Activated CD4-positive, alpha-beta T cell treated with anti-CD3 and anti-CD28 coated beads, Interleukin-2, amount 10 ng/mL, durations not matched to agents 7 days and 5 days (primary cell): ENCODE results near the gene C10orf105. TPM values are rescaled to one million over a fixed set of nuclear protein-coding genes. Genes with fewer than 3 reads are reported as not detected.

Experiments used
- CTCF ChIA-PET: fragments of 350-600 bp; sonication (Branson Sonifier 250); formaldehyde crosslinking; loops from one replicate; lab custom pipeline; 2021; ENCODE audit warnings: antibody characterized with exemption; lab: Charles Lee
- POLR2A ChIA-PET: fragments of 350-600 bp; sonication (Branson Sonifier 250); formaldehyde crosslinking; loops from one replicate; lab custom pipeline; 2021; ENCODE audit warnings: antibody characterized with exemption; lab: Charles Lee
- DNase-seq: peaks from one replicate; pipeline ENCODE4 v3.0.0-alpha.2; 2020
- H3K27ac Mint-ChIP-seq: one replicate; pipeline ENCODE4 v1.8.0; 2021; ENCODE audit warnings: mild to moderate bottlenecking, moderate library complexity, mixed read lengths
- H3K27me3 Mint-ChIP-seq: one replicate; pipeline ENCODE4 v1.8.0; 2021; ENCODE audit warnings: mixed read lengths
- H3K36me3 Mint-ChIP-seq: one replicate; pipeline ENCODE4 v1.8.0; 2021; ENCODE audit warnings: low read depth, mixed read lengths
- H3K4me1 Mint-ChIP-seq: one replicate; pipeline ENCODE4 v1.8.0; 2021; ENCODE audit warnings: mixed read lengths
- H3K4me3 Mint-ChIP-seq: one replicate; pipeline ENCODE4 v1.8.0; 2021; ENCODE audit warnings: mild to moderate bottlenecking, moderate library complexity, mixed read lengths
- H3K9me3 Mint-ChIP-seq: one replicate; pipeline ENCODE4 v1.8.0; 2021; ENCODE audit warnings: mixed read lengths
- total RNA-seq, 2 experiments: library from RNA; stranded (reverse); gene quantifications; one replicate each; pipeline ENCODE4 v1.2.3, GENCODE V29; 2021

Gene C10orf105
- total RNA-seq, 2 experiments from 2014 or later: 0.52 to 0.71 TPM

DNA sequence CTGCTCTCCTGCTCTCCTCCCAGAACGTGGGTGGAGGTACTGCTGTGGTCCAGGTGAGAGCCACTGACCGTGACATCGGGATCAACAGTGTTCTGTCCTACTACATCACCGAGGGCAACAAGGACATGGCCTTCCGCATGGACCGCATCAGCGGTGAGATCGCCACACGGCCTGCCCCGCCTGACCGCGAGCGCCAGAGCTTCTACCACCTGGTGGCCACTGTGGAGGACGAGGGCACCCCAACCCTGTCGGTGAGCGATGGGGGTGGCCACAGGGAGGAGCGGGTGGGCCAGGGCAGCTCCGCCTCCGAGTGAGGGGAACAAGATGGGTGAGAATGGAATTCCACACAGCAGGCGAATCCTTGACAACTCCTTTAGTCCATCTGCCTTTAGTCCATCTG lies 22.1 kb upstream of the C10orf105 start:
- POLR2A ChIA-PET: no interaction called here
- H3K4me1 Mint-ChIP-seq: peaks cover 97% of the 10 kb centered on the region
- H3K4me3 Mint-ChIP-seq: peak overlapping the region; percentile 37
- DNase-seq: no peak
- no peaks in the 10 kb centered on the region for H3K9me3 Mint-ChIP-seq
- peak overlapping the region; percentile 87 for H3K27ac Mint-ChIP-seq
- CTCF ChIA-PET: interaction anchor here (0.5 to 4.6 kb wide), 8 partner anchors 9 to 373 kb away, joined by 3 to 39 read pairs (median 7); partner anchors contain the start of gene VSIR
- H3K27me3 Mint-ChIP-seq: no peaks in the 10 kb centered on the region
- H3K36me3 Mint-ChIP-seq: peaks cover 25% of the 10 kb centered on the region

DNA sequence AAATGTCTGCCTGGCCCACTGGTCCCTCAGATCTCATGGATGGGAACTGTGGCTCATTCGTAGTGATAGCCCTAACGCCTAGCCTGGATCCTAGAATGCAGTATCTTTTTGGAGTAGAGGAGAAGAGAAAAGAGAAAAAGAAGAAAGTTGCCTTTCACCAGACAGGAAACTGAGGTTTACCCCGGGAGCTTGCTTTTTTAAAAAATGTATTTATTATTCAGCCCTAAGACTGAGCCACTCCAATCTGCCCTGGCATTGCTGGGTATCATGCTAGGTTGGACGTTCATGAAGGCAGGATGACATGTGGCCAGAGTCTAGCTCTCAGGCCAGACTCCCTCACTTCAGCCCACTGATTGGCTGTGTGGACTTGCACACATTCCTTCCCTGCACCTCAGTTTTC lies 21.5 kb upstream of the C10orf105 start:
- DNase-seq: no peak
- Mint-ChIP-seq H3K9me3 (no peaks in the 10 kb centered on the region), H3K4me3 (peak overlapping the region; percentile 37), H3K27me3 (no peaks in the 10 kb centered on the region), H3K27ac (peak overlapping the region; percentile 87), H3K36me3 (peaks cover 25% of the 10 kb centered on the region), H3K4me1 (peaks cover 97% of the 10 kb centered on the region)
- ChIA-PET POLR2A (interaction anchor here (0.8 kb wide), 1 partner anchor 16 kb away, joined by 3 read pairs; no protein-coding TSS in a partner anchor), CTCF (interaction anchor here (0.9 to 4.6 kb wide), 8 partner anchors 8 to 33 kb away, joined by 3 to 39 read pairs (median 8); partner anchors contain the start of gene VSIR)

DNA sequence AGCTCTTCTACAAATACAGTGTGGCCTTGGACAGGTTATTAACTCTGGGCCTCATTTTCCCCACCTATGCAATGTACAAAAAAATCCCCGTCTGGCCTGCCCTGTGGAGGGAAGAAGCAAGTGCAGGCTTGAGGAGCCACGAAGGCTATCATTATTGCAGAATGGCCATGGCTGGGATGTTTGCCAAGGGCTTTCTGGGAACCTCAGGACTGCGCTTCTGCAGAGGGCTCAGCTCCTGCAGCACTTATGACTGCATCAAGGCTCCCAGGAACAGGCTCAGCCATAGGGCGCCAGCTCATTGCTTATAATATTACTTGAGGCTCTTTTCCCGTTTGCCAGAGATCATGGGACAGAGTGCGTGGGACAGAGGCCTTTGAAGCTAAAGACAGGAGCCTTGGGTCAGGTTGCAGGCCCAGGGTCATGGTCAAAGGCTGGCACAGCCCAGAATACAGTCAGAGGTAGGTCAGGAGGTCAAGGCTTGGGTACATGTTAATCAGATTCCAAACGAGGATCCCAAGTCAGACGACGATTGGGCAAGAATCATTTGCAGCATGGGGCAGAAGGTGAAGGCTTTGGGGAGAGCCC lies 20.6 kb upstream of the C10orf105 start:
- ChIA-PET POLR2A (no interaction called here), CTCF (interaction anchor here (0.6 to 4.6 kb wide), 9 partner anchors 9 to 218 kb away, joined by 3 to 39 read pairs (median 4); partner anchors contain the start of gene VSIR)
- peaks cover 19% of the 10 kb centered on the region for H3K36me3 Mint-ChIP-seq
- H3K27ac Mint-ChIP-seq: peak overlapping the region; percentile 71
- no peak overlapping the region for H3K4me3 Mint-ChIP-seq
- H3K27me3 Mint-ChIP-seq: no peaks in the 10 kb centered on the region
- H3K4me1 Mint-ChIP-seq: peaks cover 97% of the 10 kb centered on the region
- H3K9me3 Mint-ChIP-seq: no peaks in the 10 kb centered on the region
- no peak for DNase-seq

DNA sequence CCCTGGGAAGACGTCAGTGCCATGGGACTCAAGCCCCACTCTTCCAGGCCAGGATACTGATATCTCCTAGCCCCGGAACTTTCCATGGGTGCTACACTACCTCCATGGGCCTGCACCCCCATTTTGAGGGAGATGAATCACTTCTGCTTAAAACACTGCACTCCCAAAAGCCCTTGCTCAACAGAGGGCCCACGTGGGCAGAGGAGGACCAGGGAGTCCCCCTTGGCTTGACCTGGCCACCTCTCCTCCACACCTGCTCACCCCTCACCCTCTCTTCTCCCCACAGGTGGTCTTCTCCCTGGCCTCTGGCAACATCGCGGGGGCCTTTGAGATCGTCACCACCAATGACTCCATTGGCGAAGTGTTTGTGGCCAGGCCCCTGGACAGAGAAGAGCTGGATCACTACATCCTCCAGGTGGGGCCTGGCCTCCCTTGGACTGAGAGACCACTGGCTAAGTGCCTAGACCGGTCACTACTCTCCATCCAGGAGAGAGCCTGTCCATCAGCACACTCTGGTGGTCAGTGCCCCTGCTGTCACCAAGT lies 19.9 kb upstream of the C10orf105 start:
- H3K36me3 Mint-ChIP-seq: peaks cover 13% of the 10 kb centered on the region
- no peaks in the 10 kb centered on the region for H3K27me3 Mint-ChIP-seq
- H3K4me3 Mint-ChIP-seq: no peak overlapping the region
- no peaks in the 10 kb centered on the region for H3K9me3 Mint-ChIP-seq
- H3K27ac Mint-ChIP-seq: peak overlapping the region; percentile 71
- CTCF ChIA-PET: interaction anchor here (0.6 to 5.0 kb wide), 7 partner anchors 9 to 218 kb away, joined by 3 to 22 read pairs (median 7); partner anchors contain the start of gene VSIR
- POLR2A ChIA-PET: no interaction called here
- DNase-seq: no peak
- H3K4me1 Mint-ChIP-seq: peaks cover 97% of the 10 kb centered on the region

DNA sequence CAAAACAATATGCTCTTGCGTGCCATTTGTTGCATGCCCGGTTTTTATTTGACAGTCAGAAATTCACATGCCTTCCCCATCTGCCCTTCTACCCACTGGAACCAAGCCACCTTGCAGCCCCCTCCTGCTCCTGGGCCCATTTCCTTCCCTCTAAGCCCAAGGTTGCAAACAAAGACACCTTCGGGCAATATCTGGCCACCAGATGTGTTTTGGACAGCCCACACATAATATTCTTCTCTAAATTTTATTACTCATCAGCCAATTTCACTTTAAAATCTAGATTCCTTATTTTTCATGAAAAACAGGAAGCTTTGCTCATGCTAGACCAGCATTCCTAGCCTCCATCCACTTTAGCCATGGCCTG lies 18.2 kb upstream of the C10orf105 start:
- DNase-seq: no peak
- Mint-ChIP-seq H3K27me3 (no peaks in the 10 kb centered on the region), H3K36me3 (peaks cover 15% of the 10 kb centered on the region), H3K27ac (peak overlapping the region; percentile 89), H3K4me1 (peaks cover 97% of the 10 kb centered on the region), H3K4me3 (no peak overlapping the region), H3K9me3 (peaks cover 3% of the 10 kb centered on the region)
- CTCF ChIA-PET: interaction anchor here (0.9 to 5.0 kb wide), 6 partner anchors 8 to 35 kb away, joined by 3 to 27 read pairs (median 12); partner anchors contain the start of genes C10orf105 and VSIR
- POLR2A ChIA-PET: interaction anchor here (1.7 kb wide), 1 partner anchor 20 kb away, joined by 6 read pairs; no protein-coding TSS in a partner anchor

DNA sequence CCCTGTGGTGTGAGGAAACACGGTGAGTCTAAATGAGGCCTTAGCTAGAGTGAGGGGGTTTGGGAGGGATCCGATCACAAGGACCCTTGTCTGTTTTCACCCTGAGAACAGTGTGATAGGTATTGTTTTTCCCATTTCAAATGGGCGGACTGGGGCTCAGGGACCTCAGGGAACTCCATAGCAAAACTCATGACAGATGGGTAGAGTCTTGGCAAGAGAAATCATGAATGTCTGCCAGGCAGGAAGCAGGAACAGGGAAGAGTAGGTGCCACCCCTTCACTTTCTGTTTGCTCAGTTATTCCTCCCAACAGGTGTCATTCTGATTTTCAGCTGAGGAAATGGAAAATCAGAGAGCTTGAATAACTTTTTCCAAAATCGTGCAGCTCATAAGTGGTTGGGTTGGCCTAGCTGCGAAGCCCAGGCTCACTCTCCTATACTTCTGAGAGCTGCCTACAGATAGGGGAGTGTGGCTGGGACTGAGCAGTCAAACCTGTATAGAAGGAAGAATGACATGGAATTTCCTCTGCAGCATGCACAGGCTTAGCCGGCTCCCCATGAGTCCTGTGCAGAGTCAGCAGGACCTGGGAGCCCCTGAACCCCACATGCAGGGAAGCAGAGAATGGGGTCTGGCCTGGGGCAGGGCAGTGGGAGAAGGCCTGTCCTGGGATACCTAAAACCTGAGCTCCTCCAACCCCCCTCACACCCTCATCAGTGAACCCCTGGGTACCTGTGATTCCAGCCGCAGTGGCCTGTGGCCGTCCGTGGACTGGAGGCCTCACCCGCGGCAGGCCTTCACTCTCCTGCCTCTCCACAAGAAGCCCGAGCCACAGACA lies 17.6 kb upstream of the C10orf105 start:
- POLR2A ChIA-PET: interaction anchor here (1.7 kb wide), 1 partner anchor 20 kb away, joined by 6 read pairs; no protein-coding TSS in a partner anchor
- Mint-ChIP-seq H3K9me3 (peaks cover 3% of the 10 kb centered on the region), H3K4me3 (no peak overlapping the region), H3K4me1 (peaks cover 97% of the 10 kb centered on the region), H3K27ac (peak overlapping the region; percentile 89), H3K36me3 (peaks cover 12% of the 10 kb centered on the region), H3K27me3 (no peaks in the 10 kb centered on the region)
- CTCF ChIA-PET: interaction anchor here (0.9 to 5.0 kb wide), 7 partner anchors 8 to 41 kb away, joined by 3 to 27 read pairs (median 5); partner anchors contain the start of genes C10orf105 and VSIR
- no peak for DNase-seq

DNA sequence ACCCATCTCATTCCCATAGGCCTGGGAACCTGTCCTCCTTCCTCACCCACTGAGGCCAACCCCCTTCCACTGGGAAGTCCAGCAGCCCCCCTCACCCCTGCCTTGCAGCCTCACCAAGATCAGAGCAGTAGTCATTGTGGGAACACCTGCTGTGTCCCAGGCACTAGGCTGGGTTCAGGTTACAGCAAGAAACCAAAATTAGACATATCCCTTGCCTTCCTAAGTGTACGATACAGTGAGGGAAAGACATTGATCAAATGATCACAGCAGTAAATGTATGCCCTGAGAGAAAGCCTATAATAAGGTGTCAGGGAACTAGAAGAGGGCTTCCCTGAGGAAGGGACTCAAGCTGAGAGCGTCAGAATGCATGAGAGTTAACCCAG lies 17.0 kb upstream of the C10orf105 start:
- POLR2A ChIA-PET: interaction anchor here (1.1 to 1.7 kb wide), 2 partner anchors 21 to 33 kb away, joined by 3 to 6 read pairs; no protein-coding TSS in a partner anchor
- Mint-ChIP-seq H3K36me3 (peaks cover 12% of the 10 kb centered on the region), H3K9me3 (peaks cover 3% of the 10 kb centered on the region), H3K4me3 (peak overlapping the region; percentile 48), H3K4me1 (peaks cover 97% of the 10 kb centered on the region), H3K27me3 (no peaks in the 10 kb centered on the region), H3K27ac (peak overlapping the region; percentile 89)
- CTCF ChIA-PET: interaction anchor here (1.0 to 5.0 kb wide), 9 partner anchors 9 to 40 kb away, joined by 3 to 27 read pairs (median 4); partner anchors contain the start of genes C10orf105 and VSIR
- DNase-seq: no peak

DNA sequence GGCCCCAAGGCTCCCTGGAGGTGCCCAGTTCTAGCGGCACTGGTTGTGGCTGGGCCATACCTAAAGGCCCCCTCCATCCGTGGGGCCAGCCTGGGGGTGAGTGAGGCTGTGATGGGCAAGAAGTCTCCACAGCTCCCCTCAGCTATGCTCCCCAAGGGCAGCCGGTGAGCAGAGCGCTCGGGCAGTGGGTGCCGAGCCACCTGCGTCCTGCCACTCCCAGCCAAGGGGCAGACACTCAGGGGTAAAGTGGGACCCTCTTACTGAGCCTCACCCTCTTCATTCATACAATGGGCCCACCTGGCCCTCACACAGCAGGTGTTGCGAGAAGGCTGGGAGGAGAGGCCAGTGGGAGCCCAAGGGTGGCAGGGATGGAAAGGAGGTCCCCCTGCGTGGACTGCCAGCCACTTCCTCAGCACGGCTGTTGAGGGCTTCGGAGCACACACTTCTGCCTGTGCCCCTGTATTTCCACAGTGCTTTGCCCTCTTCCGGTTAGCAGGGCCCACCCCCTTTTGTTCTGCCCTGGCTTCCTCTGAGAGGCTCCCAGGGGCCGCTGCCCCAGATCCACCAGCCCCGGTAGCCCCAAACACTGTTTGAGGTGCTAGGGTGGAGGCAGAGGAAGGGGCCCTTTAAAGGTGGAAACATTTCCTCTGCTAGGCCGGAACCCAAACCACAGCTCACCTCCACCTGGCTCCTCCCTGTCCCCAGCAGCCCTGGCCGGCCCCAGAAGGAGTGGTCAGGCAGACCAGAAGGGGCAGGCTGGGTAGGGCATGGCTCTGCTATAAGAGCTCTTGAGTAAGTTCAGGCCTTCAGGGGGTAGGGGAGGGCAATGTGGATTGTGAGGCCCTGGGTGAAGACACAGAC lies 16.4 kb upstream of the C10orf105 start:
- POLR2A ChIA-PET: interaction anchor here (0.7 to 1.7 kb wide), 3 partner anchors 10 to 33 kb away, joined by 3 to 6 read pairs (median 3); no protein-coding TSS in a partner anchor

DNA sequence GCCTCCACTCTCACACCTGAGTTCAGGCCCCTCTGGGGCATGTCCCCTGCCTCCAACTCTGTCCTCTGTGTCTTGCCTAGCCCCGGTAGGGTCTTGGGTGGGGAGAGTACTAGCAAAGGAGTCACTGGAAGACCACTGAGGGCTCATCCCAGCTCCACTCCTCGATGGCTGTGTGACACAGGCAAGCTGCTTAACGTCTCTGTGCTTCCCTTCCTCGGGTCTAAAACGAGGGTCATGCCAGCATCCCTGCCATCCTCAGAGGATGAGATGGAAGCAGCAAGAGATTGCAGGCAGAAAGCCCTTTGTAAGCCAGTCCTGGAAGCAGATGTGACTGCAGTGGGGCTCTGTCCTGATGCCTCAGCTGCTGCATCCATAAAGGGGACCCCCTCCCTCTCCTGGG lies 15.2 kb upstream of the C10orf105 start:
- H3K36me3 Mint-ChIP-seq: peaks cover 12% of the 10 kb centered on the region
- POLR2A ChIA-PET: no interaction called here
- peaks cover 92% of the 10 kb centered on the region for H3K4me1 Mint-ChIP-seq
- DNase-seq: no peak
- H3K27ac Mint-ChIP-seq: peak overlapping the region; percentile 89
- H3K27me3 Mint-ChIP-seq: no peaks in the 10 kb centered on the region
- peaks cover 3% of the 10 kb centered on the region for H3K9me3 Mint-ChIP-seq
- CTCF ChIA-PET: interaction anchor here (1.1 to 5.0 kb wide), 4 partner anchors 10 to 38 kb away, joined by 3 to 27 read pairs (median 21); partner anchors contain the start of gene VSIR
- no peak overlapping the region for H3K4me3 Mint-ChIP-seq

More for the DNA sequence above, 16.4 kb upstream of the C10orf105 start:
- Mint-ChIP-seq H3K27ac (peak overlapping the region; percentile 89), H3K27me3 (no peaks in the 10 kb centered on the region), H3K36me3 (peaks cover 12% of the 10 kb centered on the region), H3K9me3 (peaks cover 3% of the 10 kb centered on the region), H3K4me1 (peaks cover 97% of the 10 kb centered on the region), H3K4me3 (peak overlapping the region; percentile 48)
- peak; percentile 72 for DNase-seq
- CTCF ChIA-PET: interaction anchor here (0.6 to 5.0 kb wide), 11 partner anchors 10 to 334 kb away, joined by 3 to 27 read pairs (median 3); partner anchors contain the start of genes C10orf105 and VSIR

DNA sequence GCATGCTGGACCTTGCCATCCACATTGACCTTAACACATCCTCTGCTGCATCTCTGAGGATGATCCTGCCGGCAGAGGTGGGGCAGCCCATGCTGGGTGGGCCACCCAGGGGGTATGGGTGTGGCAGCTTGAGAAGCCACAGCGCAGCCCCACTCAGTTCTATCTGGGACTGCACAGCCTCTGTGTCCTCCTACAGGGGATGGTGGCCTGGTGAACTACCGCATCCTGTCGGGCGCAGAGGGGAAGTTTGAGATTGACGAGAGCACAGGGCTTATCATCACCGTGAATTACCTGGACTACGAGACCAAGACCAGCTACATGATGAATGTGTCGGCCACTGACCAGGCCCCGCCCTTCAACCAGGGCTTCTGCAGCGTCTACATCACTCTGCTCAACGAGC lies 12.2 kb upstream of the C10orf105 start:
- DNase-seq: no peak
- Mint-ChIP-seq H3K9me3 (peaks cover 3% of the 10 kb centered on the region), H3K4me3 (no peak overlapping the region), H3K36me3 (peaks cover 10% of the 10 kb centered on the region), H3K27ac (no peak overlapping the region), H3K4me1 (peaks cover 93% of the 10 kb centered on the region), H3K27me3 (no peaks in the 10 kb centered on the region)
- ChIA-PET CTCF (interaction anchor here (1.1 to 6.0 kb wide), 7 partner anchors 10 to 42 kb away, joined by 3 to 39 read pairs (median 4); no protein-coding TSS in a partner anchor), POLR2A (no interaction called here)

DNA sequence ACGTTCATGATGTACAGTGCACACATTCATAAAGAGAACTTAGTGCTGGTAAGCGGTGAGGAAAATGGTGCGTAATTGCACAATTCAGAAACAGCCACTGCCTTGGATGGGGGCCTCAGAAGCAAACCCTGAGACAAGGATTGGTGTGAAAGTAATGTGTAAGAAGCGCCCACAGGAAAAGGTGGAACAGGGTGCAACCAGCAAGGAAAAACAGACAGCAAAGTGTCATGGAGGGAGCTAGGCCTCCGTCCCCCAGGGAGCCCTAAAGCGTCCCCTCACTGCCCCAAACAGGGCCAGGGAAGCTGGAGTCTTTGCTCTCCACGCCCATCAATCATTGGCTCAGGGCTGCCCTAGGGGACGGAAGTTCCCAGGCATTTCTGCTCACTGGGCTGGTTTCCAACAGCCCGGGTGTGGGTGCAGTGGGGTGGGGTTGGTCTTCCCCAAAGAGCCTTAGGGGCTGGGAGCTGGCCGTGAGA lies 9.6 kb upstream of the C10orf105 start:
- peaks cover 3% of the 10 kb centered on the region for H3K9me3 Mint-ChIP-seq
- H3K27ac Mint-ChIP-seq: peak overlapping the region; percentile 98
- peaks cover 10% of the 10 kb centered on the region for H3K36me3 Mint-ChIP-seq
- ChIA-PET POLR2A (no interaction called here), CTCF (interaction anchor here (1.3 to 6.0 kb wide), 6 partner anchors 8 to 21 kb away, joined by 3 to 39 read pairs (median 6); no protein-coding TSS in a partner anchor)
- no peak for DNase-seq
- no peaks in the 10 kb centered on the region for H3K27me3 Mint-ChIP-seq
- no peak overlapping the region for H3K4me3 Mint-ChIP-seq
- H3K4me1 Mint-ChIP-seq: peaks cover 92% of the 10 kb centered on the region
